ENCODE measurements around the gene SH3GL1.

GRCh38 chr19:4444765-4445741 is 44.7 kb upstream of the SH3GL1 start:
- no peak for TF ChIP-seq CTCF (IDR thresholded peaks at IDR 0.05)
- TF ChIP-seq POLR2A (IDR thresholded peaks at IDR 0.05) = no peak
- no peak for TF ChIP-seq POLR2AphosphoS5 (IDR thresholded peaks at IDR 0.05)

Measured in breast epithelium (tissue), 3 donors.